ENCODE results near the gene TPP1. TPM values are rescaled to one million over a fixed set of nuclear protein-coding genes. Genes with fewer than 3 reads are reported as not detected.

Gene TPP1
- total RNA-seq, 1 experiment from 2014 or later, result 2.5 TPM

DNA sequence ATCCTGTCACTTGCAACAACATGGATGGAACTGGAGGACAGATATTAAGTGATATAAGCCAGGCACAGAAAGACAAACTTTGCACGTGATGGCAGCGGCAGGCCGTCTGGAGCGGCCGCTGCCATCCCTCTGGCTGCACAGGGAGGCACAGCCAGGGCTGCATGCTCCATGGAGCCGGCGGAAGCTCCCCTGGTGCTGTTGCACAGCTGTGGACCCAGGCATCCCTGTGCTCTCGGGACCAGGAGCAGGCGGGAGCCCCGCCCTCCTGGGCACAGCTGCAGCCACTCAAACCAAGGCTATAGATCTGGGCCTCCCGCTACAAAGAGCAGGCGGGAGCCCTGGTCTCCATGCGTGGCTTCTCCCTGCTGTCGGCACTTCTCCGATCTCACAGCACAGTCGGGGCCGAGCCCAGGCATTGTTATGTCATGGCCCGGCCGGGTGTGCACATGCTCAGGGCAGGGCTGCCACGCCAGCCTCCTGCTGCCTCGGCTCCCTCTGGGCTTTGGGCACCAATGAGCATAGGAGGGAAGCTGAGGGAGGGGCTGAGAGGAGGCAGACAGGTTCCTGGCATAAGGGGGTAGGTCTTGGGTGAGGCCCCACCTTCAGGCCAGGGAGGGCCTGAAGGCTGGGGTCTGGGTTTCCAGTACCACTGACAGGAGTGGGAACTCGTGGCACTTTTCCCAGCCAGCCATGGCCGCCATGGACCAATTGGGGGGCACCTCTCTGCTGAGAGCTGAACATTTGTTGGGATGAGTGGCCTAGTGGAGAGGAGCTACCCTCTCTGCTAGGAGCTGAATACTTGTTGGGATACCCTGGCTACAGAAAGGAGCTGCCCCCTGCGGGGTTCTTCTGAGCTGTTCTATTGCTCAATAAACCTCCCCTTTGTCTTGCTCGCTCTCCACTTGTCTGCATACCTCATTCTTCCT, 32.5 kb downstream of the TPP1 start:
- Histone ChIP-seq H3K36me3 (peaks cover 15% of the 10 kb centered on the region), H3K9me3 (peaks cover 22% of the 10 kb centered on the region), H3K4me3 (no peak overlapping the region), H3K27me3 (no peaks in the 10 kb centered on the region)
- no peak for DNase-seq

- H3K9me3 ChIP-seq, result peaks cover 22% of the 10 kb centered on the region
- DNase-seq, result no peak
- peaks cover 13% of the 10 kb centered on the region for H3K36me3 ChIP-seq
- H3K4me3 ChIP-seq, result no peak overlapping the region
- H3K27me3 ChIP-seq, result no peaks in the 10 kb centered on the region
Observed at GRCh38 chr11:6584528-6584927, 34.7 kb downstream of the TPP1 start.

DNA sequence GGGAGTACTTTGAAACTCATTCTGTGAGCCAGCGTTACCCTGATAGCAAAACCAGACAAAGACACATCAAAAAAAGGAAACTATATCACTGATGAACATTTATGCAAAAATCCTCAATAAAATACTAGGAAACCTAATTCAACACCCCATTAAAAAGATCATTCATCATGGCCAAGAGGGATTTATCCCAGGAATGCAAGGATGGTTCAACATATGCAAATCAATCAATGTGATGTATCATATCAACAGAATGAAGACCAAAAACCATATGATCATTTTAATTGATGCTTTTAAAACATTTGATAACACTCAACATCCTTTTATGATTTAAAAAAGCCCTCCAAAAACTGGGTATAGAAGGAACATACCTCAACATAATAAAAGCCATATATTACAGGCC, 35.6 kb downstream of the TPP1 start:
- H3K36me3 ChIP-seq, result peaks cover 13% of the 10 kb centered on the region
- no peak for DNase-seq
- no peak overlapping the region for H3K4me3 ChIP-seq
- peaks cover 22% of the 10 kb centered on the region for H3K9me3 ChIP-seq
- no peaks in the 10 kb centered on the region for H3K27me3 ChIP-seq

DNA sequence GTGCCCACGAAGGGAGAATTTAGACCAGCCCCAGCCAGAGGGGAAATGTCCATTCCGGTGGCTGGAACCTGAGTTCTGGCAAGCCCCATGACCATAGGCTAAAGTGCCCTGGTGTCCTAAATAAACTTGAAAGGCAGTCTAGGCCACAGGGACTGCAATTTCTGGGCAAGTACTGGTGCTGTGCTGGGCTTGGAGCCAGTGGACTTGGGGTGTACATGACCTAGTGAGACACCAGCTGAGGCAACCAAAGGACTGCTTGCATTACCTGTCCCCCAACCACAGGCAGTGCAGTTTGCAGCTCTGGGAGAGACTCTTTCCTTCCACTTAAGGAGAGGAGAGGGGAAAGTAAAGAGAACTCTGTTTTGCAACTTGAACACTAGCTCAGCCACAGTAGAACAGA, 39.5 kb downstream of the TPP1 start:
- DNase-seq, result no peak
- Histone ChIP-seq H3K4me3 (no peak overlapping the region), H3K36me3 (peaks cover 13% of the 10 kb centered on the region), H3K9me3 (peaks cover 22% of the 10 kb centered on the region), H3K27me3 (no peaks in the 10 kb centered on the region)

- Histone ChIP-seq H3K27me3 (no peaks in the 10 kb centered on the region), H3K36me3 (peaks cover 13% of the 10 kb centered on the region), H3K9me3 (peaks cover 9% of the 10 kb centered on the region), H3K4me3 (no peak overlapping the region)
- DNase-seq, result no peak
Observed at GRCh38 chr11:6578134-6578533, 41.1 kb downstream of the TPP1 start.

- peak; percentile 23 for DNase-seq
- Histone ChIP-seq H3K4me3 (no peak overlapping the region), H3K36me3 (peaks cover 3% of the 10 kb centered on the region), H3K9me3 (no peaks in the 10 kb centered on the region), H3K27me3 (no peaks in the 10 kb centered on the region)
Observed at GRCh38 chr11:6576471-6577373, 42.5 kb downstream of the TPP1 start.

- Histone ChIP-seq H3K36me3 (peaks cover 6% of the 10 kb centered on the region), H3K4me3 (no peak overlapping the region), H3K27me3 (no peaks in the 10 kb centered on the region), H3K9me3 (no peaks in the 10 kb centered on the region)
- DNase-seq, result no peak
Observed at GRCh38 chr11:6574816-6575715, 44.2 kb downstream of the TPP1 start.

DNA sequence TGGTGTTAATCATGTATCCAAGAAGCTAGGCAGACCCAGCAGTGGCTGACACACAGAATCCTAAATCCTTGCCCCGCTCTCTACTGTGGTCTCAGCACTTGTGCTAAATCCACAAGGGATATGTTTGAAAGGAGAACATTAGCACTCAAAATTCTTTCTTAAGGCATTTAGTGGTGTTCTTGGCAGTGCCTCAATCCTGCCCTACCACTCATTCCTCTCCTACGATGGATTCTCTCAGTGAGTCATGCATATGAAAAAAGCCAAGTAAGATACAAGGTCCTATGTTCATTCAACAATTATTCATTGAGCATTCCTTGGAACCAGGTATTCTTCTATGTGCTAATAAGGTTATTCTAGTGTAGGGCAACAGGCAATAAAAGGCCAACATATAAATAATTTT, 47.0 kb downstream of the TPP1 start:
- H3K4me3 ChIP-seq, result no peak overlapping the region
- no peaks in the 10 kb centered on the region for H3K9me3 ChIP-seq
- H3K36me3 ChIP-seq, result peaks cover 3% of the 10 kb centered on the region
- peak; percentile 46 for DNase-seq
- H3K27me3 ChIP-seq, result no peaks in the 10 kb centered on the region

GRCh38 chr11:6571434-6572008, 47.7 kb downstream of the TPP1 start:
- Histone ChIP-seq H3K4me3 (no peak overlapping the region), H3K27me3 (no peaks in the 10 kb centered on the region), H3K9me3 (no peaks in the 10 kb centered on the region), H3K36me3 (peaks cover 3% of the 10 kb centered on the region)
- DNase-seq, result no peak

DNA sequence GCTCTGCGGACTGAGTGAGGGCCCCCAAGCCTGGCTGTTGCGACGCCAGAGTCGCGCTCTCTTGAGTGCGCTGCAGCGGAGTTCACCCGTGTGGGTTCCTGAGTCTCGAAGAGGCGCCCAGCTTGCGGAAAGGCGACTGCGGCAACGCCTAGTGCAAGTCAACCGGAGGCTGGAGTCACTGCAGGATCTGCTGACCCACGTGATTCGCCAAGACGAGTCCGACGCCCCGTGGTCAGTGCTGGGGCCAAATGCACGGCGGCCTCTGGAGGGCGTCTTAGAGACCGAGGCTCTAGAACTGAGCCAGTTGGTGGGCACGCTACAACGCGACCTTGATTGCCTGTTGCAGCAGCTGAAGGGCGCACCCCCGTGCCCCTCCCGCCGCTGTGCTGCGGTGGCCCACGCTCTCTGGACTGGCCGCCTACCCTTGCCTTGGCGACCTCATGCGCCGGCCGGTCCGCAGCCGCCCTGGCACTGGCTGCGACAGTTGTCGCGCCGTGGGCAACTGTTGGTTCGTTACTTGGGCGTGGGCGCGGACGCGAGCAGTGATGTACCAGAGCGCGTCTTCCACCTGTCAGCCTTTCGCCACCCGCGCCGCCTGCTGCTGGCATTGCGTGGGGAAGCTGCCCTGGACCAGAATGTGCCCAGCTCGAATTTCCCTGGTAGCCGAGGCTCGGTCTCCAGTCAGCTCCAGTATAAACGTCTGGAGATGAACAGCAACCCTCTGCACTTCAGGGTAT, 48.4 kb downstream of the TPP1 start:
- DNase-seq, result no peak
- Histone ChIP-seq H3K9me3 (no peaks in the 10 kb centered on the region), H3K36me3 (peaks cover 3% of the 10 kb centered on the region), H3K4me3 (no peak overlapping the region), H3K27me3 (no peaks in the 10 kb centered on the region)

GRCh38 chr11:6569706-6570105, 49.5 kb downstream of the TPP1 start:
- H3K36me3 ChIP-seq, result peaks cover 3% of the 10 kb centered on the region
- no peak for DNase-seq
- no peak overlapping the region for H3K4me3 ChIP-seq
- no peaks in the 10 kb centered on the region for H3K27me3 ChIP-seq
- H3K9me3 ChIP-seq, result no peaks in the 10 kb centered on the region

DNA sequence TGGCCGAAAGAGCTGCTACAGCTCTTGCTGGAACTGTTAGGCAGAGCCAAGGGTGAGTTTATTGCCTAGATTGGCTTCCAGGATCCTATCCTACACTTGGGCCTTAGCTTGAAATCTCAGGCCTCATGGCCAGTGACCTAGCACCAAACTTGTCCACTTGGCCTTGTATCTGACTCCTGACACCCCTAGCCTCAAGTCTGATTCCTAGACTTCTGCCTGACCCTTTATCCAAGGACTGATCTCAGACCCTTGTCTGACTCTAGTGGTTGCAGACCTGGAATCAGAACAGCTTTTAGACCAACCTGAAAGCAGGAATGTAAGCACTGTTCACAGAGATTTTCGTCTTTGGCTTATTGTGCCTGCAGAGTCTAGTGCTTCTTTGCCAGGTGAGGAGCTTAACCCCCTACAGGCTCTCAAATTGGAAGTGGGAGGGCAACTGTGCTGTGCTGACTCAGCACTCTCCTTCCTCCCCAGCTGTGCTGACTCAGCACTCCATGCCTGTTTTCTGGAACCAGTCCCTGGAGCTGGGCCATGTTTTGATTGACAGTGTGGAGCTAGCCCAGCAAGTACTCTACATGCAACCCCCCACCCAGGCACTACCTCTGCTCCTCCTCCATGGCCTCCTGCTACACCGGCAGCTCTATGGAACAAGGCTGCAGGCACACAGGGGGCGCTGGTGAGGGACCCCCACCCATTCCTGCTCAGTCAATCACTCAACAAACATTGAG, 50.9 kb downstream of the TPP1 start:
- Histone ChIP-seq H3K9me3 (no peaks in the 10 kb centered on the region), H3K36me3 (peaks cover 3% of the 10 kb centered on the region), H3K4me3 (no peak overlapping the region), H3K27me3 (no peaks in the 10 kb centered on the region)
- DNase-seq, result peak; percentile 56

DNA sequence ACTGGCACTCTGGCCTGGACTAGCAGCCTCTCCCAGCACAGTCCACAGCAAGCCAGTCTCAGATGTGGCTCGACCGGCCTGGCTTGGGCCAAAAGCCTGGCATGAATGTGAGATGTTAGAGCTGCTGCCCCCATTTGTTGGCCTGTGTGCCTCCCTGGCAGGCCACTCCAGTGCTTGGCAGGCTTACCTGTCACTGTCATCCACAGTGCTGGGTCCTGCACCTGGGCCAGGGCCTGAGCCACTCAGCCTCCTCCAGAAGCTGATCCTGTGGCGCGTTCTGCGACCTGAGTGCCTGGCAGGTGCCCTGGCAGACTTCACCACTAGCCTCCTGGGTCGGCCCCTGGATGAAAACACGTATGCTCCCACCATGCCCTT, 51.9 kb downstream of the TPP1 start:
- no peak for DNase-seq

DNA sequence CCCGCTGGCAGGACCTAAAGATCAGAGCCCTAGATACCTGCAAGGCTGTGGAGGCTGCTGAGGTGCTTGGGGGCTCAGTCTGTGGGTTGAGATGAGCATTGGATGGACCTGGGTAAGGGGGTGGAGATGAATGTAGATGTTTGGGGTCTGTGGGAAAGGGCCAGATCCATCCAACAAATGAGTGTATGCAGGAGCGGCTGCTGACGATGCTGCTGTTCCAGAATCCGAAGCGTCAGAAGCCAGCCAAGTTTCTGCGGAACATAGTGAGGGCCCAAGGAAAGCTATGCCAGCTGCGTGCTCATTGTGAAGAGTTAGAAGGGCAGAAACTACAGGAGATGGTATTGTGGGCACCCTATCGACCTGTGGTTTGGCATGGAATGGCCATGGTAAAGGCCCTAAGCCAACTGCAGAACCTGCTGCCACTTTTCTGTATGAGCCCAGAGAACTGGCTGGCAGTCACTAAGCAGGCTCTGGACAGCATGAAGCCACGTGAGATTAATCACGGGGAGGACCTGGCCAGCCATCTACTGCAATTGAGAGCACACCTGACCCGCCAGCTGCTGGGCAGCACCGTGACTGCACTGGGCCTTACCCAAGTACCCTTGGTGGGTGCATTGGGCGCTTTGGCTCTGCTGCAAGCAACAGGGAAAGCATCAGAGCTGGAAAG, 52.4 kb downstream of the TPP1 start:
- Histone ChIP-seq H3K9me3 (no peaks in the 10 kb centered on the region), H3K27me3 (no peaks in the 10 kb centered on the region), H3K4me3 (no peak overlapping the region), H3K36me3 (peaks cover 3% of the 10 kb centered on the region)
- DNase-seq, result no peak

More for the DNA sequence above, 51.9 kb downstream of the TPP1 start:
- no peak overlapping the region for H3K4me3 ChIP-seq
- H3K27me3 ChIP-seq, result no peaks in the 10 kb centered on the region
- H3K36me3 ChIP-seq, result peaks cover 3% of the 10 kb centered on the region
- H3K9me3 ChIP-seq, result no peaks in the 10 kb centered on the region

All from MG63 (cell line).